PC-3 (cell line): ENCODE measurements around the gene TULP3.

ENCODE experiments used
- CTCF ChIP-seq: fragments of 300-600 bp; sonication (generic); conservative IDR thresholded peaks from 2 replicates; pipeline ENCODE4 v1.5.1; 2017; ENCODE audit warnings: antibody characterized with exemption, low read depth, mild to moderate bottlenecking, low read length
- EZH2 ChIP-seq: fragments of 300-600 bp; sonication (generic); IDR thresholded peaks from one replicate; pipeline ENCODE4 v1.6.1; 2017; ENCODE audit warnings: antibody characterized with exemption, mild to moderate bottlenecking, low read length; ENCODE audit not compliant: unreplicated experiment
- EZH2phosphoT487 ChIP-seq: fragments of 300-600 bp; sonication (generic); IDR thresholded peaks from 2 replicates; pipeline ENCODE4 v1.6.1; 2018; ENCODE audit warnings: mild to moderate bottlenecking, antibody characterized with exemption, low read length, borderline replicate concordance

- TF ChIP-seq CTCF (no peak), EZH2 (no peak), EZH2phosphoT487 (no peak)
Observed at GRCh38 chr12:2984698-2985097, 94.0 kb downstream of the TULP3 start.
